GM13976 (cell line): ENCODE results near the gene CDKN1C.

Source experiments
- DNase-seq: peaks from one replicate; pipeline ENCODE4 v3.0.0; 2012; ENCODE audit warnings: low spot score
- in situ Hi-C: fragments of 300-500 bp; cut with MboI; formaldehyde crosslinking; loops from one replicate; pipeline ENCODE4 v1.12.0; 2022; ENCODE audit warnings: low sequenced_read_pairs, mixed read lengths, inconsistent platforms; ENCODE audit not compliant: unreplicated experiment
- TF ChIP-seq, protein P1 (sequence below): IDR thresholded peaks from 2 replicates; pipeline ENCODE4 v1.5.1; 2012; ENCODE audit warnings: borderline replicate concordance, mild to moderate bottlenecking; ENCODE audit not compliant: insufficient read depth; ENCODE audit errors: extremely low read depth, missing control alignments, control extremely low read depth

Gene CDKN1C

DNA sequence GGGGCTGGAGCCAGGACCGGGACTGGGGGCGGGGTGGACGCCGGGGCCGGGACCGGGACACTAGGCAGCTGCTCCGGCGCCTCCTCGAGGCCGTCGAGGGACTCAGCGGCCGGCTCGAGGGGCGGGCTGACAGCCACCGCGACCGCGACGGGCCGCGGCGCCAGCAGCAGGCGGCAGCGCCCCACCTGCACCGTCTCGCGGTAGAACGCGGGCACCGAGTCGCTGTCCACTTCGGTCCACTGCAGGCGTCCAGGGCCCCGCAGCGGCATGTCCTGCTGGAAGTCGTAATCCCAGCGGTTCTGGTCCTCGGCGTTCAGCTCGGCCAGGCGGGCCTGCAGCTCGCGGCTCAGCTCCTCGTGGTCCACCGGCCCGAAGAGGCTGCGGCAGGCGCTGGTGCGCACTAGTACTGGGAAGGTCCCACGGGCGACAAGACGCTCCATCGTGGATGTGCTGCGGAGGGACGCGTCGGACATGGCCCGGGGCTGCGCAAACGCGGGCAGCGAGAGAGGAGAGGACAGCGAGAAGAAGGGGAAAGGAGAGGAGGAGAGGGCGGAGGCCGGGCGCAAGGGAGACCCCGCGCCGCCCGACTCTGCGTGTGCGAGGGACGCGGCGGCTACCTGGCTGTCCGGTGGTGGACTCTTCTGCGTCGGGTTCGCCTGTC, 428 bp downstream of the CDKN1C start:
- peak; percentile 69 for DNase-seq
- TF ChIP-seq, protein P1, sequence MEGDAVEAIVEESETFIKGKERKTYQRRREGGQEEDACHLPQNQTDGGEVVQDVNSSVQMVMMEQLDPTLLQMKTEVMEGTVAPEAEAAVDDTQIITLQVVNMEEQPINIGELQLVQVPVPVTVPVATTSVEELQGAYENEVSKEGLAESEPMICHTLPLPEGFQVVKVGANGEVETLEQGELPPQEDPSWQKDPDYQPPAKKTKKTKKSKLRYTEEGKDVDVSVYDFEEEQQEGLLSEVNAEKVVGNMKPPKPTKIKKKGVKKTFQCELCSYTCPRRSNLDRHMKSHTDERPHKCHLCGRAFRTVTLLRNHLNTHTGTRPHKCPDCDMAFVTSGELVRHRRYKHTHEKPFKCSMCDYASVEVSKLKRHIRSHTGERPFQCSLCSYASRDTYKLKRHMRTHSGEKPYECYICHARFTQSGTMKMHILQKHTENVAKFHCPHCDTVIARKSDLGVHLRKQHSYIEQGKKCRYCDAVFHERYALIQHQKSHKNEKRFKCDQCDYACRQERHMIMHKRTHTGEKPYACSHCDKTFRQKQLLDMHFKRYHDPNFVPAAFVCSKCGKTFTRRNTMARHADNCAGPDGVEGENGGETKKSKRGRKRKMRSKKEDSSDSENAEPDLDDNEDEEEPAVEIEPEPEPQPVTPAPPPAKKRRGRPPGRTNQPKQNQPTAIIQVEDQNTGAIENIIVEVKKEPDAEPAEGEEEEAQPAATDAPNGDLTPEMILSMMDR: peak; percentile 34
- in situ Hi-C loops: no loop called here

DNA sequence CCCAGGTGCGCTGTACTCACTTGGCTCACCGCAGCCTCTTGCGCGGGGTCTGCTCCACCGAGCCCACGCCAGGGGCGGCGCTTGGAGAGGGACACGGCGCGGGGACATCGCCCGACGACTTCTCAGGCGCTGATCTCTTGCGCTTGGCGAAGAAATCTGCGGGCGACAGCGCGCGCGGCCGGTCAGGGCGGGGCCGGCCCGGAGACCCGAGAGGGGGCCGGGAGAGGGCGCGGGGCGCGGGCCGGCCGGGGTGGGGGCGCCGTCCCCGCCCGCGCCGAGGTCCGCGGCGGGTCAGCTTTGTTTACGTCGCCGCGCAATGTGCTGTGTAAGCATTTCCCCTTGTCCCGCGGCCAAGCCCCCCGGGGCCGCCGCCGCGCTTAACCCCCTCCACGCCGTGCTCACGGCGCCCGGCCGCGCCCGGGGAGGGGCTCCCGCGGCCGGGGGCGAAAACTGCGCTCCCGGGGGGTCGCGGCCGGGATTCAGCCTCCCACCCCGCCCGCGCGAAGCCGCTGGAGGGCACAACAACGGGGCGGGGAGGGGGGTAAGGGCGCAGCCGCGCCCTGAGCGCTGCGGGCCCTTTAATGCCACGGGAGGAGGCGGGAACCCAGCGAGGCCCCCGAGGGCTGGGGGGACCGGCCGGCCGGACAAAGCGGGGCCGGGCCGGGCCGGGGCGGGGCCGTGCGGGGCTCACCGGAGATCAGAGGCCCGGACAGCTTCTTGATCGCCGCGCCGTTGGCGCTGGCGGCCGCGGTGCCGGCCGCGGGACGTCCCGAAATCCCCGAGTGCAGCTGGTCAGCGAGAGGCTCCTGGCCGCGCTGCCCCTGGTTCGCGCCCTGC, 1.4 kb downstream of the CDKN1C start:
- in situ Hi-C loops: no loop called here
- TF ChIP-seq, protein P1: no peak
- no peak for DNase-seq

DNA sequence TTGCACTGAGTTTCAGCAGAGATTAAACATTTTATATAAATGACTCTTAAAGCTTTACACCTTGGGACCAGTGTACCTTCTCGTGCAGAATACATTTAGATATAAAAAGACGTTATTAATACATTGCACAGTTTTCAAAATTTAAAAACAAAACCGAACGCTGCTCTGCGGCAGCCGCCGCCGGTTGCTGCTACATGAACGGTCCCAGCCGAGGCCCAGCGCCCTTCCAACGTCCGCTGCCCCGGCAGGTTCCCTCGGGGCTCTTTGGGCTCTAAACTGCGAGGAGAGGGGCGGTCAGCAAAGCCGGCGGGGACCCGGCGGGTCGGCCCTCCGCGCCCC, 2.0 kb downstream of the CDKN1C start:
- no peak for DNase-seq
- in situ Hi-C loops: no loop called here
- TF ChIP-seq, protein P1: no peak

- in situ Hi-C loops: no loop called here
- TF ChIP-seq, protein P1: no peak
- DNase-seq: no peak
Observed at GRCh38 chr11:2882396-2883110, 3.0 kb downstream of the CDKN1C start.

DNA sequence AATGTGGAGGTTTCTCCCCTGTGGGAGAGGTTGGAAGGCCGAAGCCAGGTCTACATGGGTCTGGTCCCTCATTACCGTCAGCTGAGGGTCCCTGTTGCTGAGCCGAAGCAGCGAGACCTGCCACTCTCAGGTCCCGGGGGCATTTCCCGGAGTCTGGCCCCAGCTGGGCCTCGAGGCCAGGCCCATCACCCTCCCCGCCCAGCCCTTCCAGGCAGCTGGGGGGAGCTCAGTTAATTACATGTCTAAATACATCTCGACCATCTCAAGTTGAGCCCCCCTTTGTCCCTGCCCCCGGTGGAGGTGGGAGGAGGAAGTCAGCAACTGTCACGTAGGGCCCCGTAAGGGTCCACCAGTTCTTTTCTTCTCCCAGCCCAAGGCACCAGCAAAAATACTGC, 3.6 kb downstream of the CDKN1C start:
- in situ Hi-C loops: no loop called here
- DNase-seq: no peak
- TF ChIP-seq, protein P1: no peak

DNA sequence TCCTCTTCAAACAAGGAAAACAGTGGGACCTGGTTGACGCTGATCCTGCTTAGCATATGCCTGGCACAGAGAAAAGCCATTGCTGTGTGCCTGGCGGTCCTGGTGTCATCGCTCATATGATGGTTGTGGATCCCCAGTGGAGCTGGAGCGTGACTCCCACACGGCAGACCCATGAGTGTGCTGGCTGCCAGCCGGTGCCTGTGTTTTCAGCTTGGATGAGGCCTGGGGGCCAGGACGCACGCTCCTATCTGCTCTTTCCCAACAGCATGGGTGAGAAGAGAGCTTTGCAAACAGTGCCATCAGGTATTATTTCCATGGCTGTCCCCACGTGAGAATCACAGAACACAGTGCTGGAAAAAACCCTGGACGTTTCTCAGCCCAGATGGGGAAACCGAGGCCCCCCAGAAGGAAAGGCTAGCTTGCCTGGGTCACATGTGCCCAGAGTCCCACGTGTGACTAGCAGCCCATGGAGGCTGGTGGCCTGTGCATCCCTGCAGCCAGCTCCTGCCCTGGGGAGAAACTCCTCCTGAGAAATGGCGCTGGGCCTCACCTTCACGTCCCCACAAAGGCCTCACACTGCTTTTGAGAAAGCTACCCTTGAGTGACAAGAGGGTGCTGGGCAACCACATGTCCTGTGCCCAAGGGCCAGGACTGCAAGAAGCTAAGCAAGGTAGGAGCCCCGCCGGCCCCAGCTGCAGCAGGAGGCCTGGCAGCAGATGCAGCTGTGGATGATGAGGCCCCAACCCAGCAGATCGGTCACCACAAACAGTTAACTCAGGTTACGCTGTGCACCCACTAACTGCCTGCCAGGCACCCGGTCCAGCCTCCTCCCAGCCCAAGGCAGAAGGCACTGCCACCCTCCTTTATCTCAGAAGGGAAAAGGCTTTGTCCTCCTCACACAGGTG, 4.2 kb downstream of the CDKN1C start:
- TF ChIP-seq, protein P1: no peak
- in situ Hi-C loops: no loop called here
- DNase-seq: no peak
